Measurements from ENCODE around the gene ERAS.

The ERAS gene

GRCh38 chrX:48798318-48798717 lies 28.0 kb upstream of the ERAS start:
- H3K27me3 ChIP-seq (ENCODE audit: control insufficient read depth, insufficient read depth, low read length), result no peaks in the 10 kb centered on the region
- H3K36me3 ChIP-seq (ENCODE audit: control insufficient read depth, insufficient read depth, low read length), result no peaks in the 10 kb centered on the region
- no peak overlapping the region for H3K4me3 ChIP-seq (ENCODE audit: low read length)
- no peak for DNase-seq (ENCODE audit: low read depth, low spot score)
- H3K4me1 ChIP-seq (ENCODE audit: control insufficient read depth, insufficient read depth, low read length), result no peaks in the 10 kb centered on the region
- WGBS (ENCODE audit: insufficient coverage, insufficient read length), result no CpG with 5 or more reads among the region's 2 CpGs
- H3K9me3 ChIP-seq (ENCODE audit: control insufficient read depth, insufficient read depth, low read length), result no peaks in the 10 kb centered on the region
- no peak overlapping the region for H3K27ac ChIP-seq (ENCODE audit: low read length)

- no peaks in the 10 kb centered on the region for H3K9me3 ChIP-seq (ENCODE audit: control insufficient read depth, insufficient read depth, low read length)
- H3K27ac ChIP-seq (ENCODE audit: low read length), result no peak overlapping the region
- WGBS (ENCODE audit: insufficient coverage, insufficient read length), result no CpG with 5 or more reads among the region's 17 CpGs
- peak overlapping the region; percentile 98; the same call in 1 of the 2 replicates for H3K4me3 ChIP-seq (ENCODE audit: low read length)
- H3K36me3 ChIP-seq (ENCODE audit: control insufficient read depth, insufficient read depth, low read length), result peaks cover 3% of the 10 kb centered on the region; the same call in 1 of the 2 replicates
- H3K27me3 ChIP-seq (ENCODE audit: control insufficient read depth, insufficient read depth, low read length), result no peaks in the 10 kb centered on the region
- no peaks in the 10 kb centered on the region for H3K4me1 ChIP-seq (ENCODE audit: control insufficient read depth, insufficient read depth, low read length)
- no peak for DNase-seq (ENCODE audit: low read depth, low spot score)
Measured at GRCh38 chrX:48800574-48801279, 25.6 kb upstream of the ERAS start.

- peak; percentile 86 for DNase-seq (ENCODE audit: low read depth, low spot score)
- no peaks in the 10 kb centered on the region for H3K9me3 ChIP-seq (ENCODE audit: control insufficient read depth, insufficient read depth, low read length)
- H3K36me3 ChIP-seq (ENCODE audit: control insufficient read depth, insufficient read depth, low read length), result peaks cover 3% of the 10 kb centered on the region; the same call in 1 of the 2 replicates
- H3K27me3 ChIP-seq (ENCODE audit: control insufficient read depth, insufficient read depth, low read length), result no peaks in the 10 kb centered on the region
- WGBS (ENCODE audit: insufficient coverage, insufficient read length), result no CpG with 5 or more reads among the region's 89 CpGs
- no peaks in the 10 kb centered on the region for H3K4me1 ChIP-seq (ENCODE audit: control insufficient read depth, insufficient read depth, low read length)
- no peak within 1 kb of the TSS for H3K27ac ChIP-seq (ENCODE audit: low read length)
- peak within 1 kb of the TSS; percentile 98 for H3K4me3 ChIP-seq (ENCODE audit: low read length)
Measured at GRCh38 chrX:48801280-48802088, 24.8 kb upstream of the ERAS start, which contains the start of gene HDAC6. HDAC6 (plus strand) TSS chrX:48802067; CDS start chrX:48802693, 626 bp downstream.

- H3K4me1 ChIP-seq (ENCODE audit: control insufficient read depth, insufficient read depth, low read length), result no peaks in the 10 kb centered on the region
- H3K36me3 ChIP-seq (ENCODE audit: control insufficient read depth, insufficient read depth, low read length), result peaks cover 3% of the 10 kb centered on the region; the same call in 1 of the 2 replicates
- no peaks in the 10 kb centered on the region for H3K27me3 ChIP-seq (ENCODE audit: control insufficient read depth, insufficient read depth, low read length)
- no CpG with 5 or more reads among the region's 40 CpGs for WGBS (ENCODE audit: insufficient coverage, insufficient read length)
- no peak overlapping the region for H3K27ac ChIP-seq (ENCODE audit: low read length)
- DNase-seq (ENCODE audit: low read depth, low spot score), result peak; percentile 55
- H3K9me3 ChIP-seq (ENCODE audit: control insufficient read depth, insufficient read depth, low read length), result no peaks in the 10 kb centered on the region
- peak overlapping the region; percentile 94; the same call in 1 of the 2 replicates for H3K4me3 ChIP-seq (ENCODE audit: low read length)
Measured at GRCh38 chrX:48802089-48802904, 24.0 kb upstream of the ERAS start.

GRCh38 chrX:48802905-48803200 lies 23.5 kb upstream of the ERAS start:
- H3K27ac ChIP-seq (ENCODE audit: low read length), result no peak overlapping the region
- no peak for DNase-seq (ENCODE audit: low read depth, low spot score)
- no CpG with 5 or more reads among the region's 4 CpGs for WGBS (ENCODE audit: insufficient coverage, insufficient read length)
- peaks cover 3% of the 10 kb centered on the region; the same call in 1 of the 2 replicates for H3K36me3 ChIP-seq (ENCODE audit: control insufficient read depth, insufficient read depth, low read length)
- no peaks in the 10 kb centered on the region for H3K27me3 ChIP-seq (ENCODE audit: control insufficient read depth, insufficient read depth, low read length)
- H3K4me3 ChIP-seq (ENCODE audit: low read length), result peak overlapping the region; percentile 94; the same call in 1 of the 2 replicates
- no peaks in the 10 kb centered on the region for H3K9me3 ChIP-seq (ENCODE audit: control insufficient read depth, insufficient read depth, low read length)
- H3K4me1 ChIP-seq (ENCODE audit: control insufficient read depth, insufficient read depth, low read length), result no peaks in the 10 kb centered on the region

DNA sequence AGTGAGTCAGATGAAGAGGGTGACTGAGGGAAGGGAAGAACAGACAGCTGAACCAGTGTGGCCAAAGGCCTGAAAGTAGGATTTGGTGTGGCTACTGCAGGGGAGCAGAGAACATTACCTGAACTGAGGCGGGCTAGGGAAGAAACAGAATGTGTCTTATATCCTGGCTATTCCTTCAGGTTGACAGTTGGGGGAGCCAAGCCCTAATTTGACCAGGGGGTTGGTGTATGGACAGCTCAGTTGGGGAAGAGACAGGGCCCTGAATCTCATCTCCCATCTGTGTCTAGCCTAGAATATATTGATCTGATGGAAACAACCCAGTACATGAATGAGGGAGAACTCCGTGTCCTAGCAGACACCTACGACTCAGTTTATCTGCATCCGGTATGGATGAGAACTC lies 20.2 kb upstream of the ERAS start:
- WGBS (ENCODE audit: insufficient coverage, insufficient read length), result no CpG with 5 or more reads among the region's 4 CpGs
- H3K9me3 ChIP-seq (ENCODE audit: control insufficient read depth, insufficient read depth, low read length), result no peaks in the 10 kb centered on the region

DNA sequence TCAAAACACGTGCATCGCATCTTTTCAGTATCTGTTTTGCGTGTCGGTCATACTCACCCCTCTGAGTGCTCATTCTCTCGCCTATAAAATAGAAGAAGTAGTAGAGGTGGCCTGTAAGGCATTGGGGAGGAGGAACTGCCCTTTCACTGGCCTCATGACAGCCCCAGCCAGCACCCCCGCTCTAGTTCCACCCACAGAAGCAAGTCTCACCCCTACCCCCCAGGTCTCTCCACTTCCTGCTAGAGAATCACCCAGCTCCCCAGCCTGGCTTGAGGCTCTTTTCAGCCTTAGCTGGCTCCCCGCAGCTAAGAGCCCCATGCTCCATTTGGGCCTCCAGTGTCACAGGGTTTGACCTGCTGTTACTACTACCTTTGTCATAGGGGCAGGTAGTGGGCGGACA lies 12.7 kb upstream of the ERAS start:
- H3K4me3 ChIP-seq (ENCODE audit: low read length), result no peak overlapping the region
- no peaks in the 10 kb centered on the region for H3K4me1 ChIP-seq (ENCODE audit: control insufficient read depth, insufficient read depth, low read length)
- no peak for DNase-seq (ENCODE audit: low read depth, low spot score)
- WGBS (ENCODE audit: insufficient coverage, insufficient read length), result no CpG with 5 or more reads among the region's 8 CpGs
- no peak overlapping the region for H3K27ac ChIP-seq (ENCODE audit: low read length)
- H3K27me3 ChIP-seq (ENCODE audit: control insufficient read depth, insufficient read depth, low read length), result no peaks in the 10 kb centered on the region
- no peaks in the 10 kb centered on the region for H3K9me3 ChIP-seq (ENCODE audit: control insufficient read depth, insufficient read depth, low read length)
- H3K36me3 ChIP-seq (ENCODE audit: control insufficient read depth, insufficient read depth, low read length), result no peaks in the 10 kb centered on the region

More for the DNA sequence above, 20.2 kb upstream of the ERAS start:
- Histone ChIP-seq H3K27ac (ENCODE audit: low read length) (no peak overlapping the region), H3K27me3 (ENCODE audit: control insufficient read depth, insufficient read depth, low read length) (no peaks in the 10 kb centered on the region), H3K36me3 (ENCODE audit: control insufficient read depth, insufficient read depth, low read length) (peaks cover 3% of the 10 kb centered on the region; the same call in 1 of the 2 replicates), H3K4me3 (ENCODE audit: low read length) (no peak overlapping the region), H3K4me1 (ENCODE audit: control insufficient read depth, insufficient read depth, low read length) (no peaks in the 10 kb centered on the region)
- DNase-seq (ENCODE audit: low read depth, low spot score), result no peak

DNA sequence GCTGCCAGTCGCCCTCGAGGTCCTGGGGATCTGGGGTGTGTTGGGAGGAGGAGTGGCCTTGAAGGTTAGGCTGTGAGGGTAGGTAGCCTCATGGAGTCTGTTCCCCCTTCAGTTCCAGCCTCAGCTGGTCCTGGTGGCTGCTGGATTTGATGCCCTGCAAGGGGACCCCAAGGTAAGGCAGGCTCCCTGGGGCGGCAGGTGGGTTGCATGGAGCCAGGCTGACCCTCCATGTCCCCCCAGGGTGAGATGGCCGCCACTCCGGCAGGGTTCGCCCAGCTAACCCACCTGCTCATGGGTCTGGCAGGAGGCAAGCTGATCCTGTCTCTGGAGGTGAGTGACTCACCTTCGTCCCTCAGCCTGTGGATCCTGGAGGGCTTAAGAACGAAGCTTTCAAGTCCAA lies 11.6 kb upstream of the ERAS start:
- no peak for DNase-seq (ENCODE audit: low read depth, low spot score)
- H3K4me3 ChIP-seq (ENCODE audit: low read length), result no peak overlapping the region
- no peaks in the 10 kb centered on the region for H3K36me3 ChIP-seq (ENCODE audit: control insufficient read depth, insufficient read depth, low read length)
- no peak overlapping the region for H3K27ac ChIP-seq (ENCODE audit: low read length)
- WGBS (ENCODE audit: insufficient coverage, insufficient read length), result no CpG with 5 or more reads among the region's 8 CpGs
- H3K27me3 ChIP-seq (ENCODE audit: control insufficient read depth, insufficient read depth, low read length), result no peaks in the 10 kb centered on the region
- no peaks in the 10 kb centered on the region for H3K9me3 ChIP-seq (ENCODE audit: control insufficient read depth, insufficient read depth, low read length)
- H3K4me1 ChIP-seq (ENCODE audit: control insufficient read depth, insufficient read depth, low read length), result no peaks in the 10 kb centered on the region

- H3K4me1 ChIP-seq (ENCODE audit: control insufficient read depth, insufficient read depth, low read length), result no peaks in the 10 kb centered on the region
- no CpG with 5 or more reads among the region's 8 CpGs for WGBS (ENCODE audit: insufficient coverage, insufficient read length)
- H3K27me3 ChIP-seq (ENCODE audit: control insufficient read depth, insufficient read depth, low read length), result no peaks in the 10 kb centered on the region
- no peaks in the 10 kb centered on the region for H3K9me3 ChIP-seq (ENCODE audit: control insufficient read depth, insufficient read depth, low read length)
- H3K4me3 ChIP-seq (ENCODE audit: low read length), result no peak overlapping the region
- no peaks in the 10 kb centered on the region for H3K36me3 ChIP-seq (ENCODE audit: control insufficient read depth, insufficient read depth, low read length)
- DNase-seq (ENCODE audit: low read depth, low spot score), result no peak
- no peak overlapping the region for H3K27ac ChIP-seq (ENCODE audit: low read length)
Measured at GRCh38 chrX:48815266-48815665, 11.0 kb upstream of the ERAS start.

Data from iPS DF 6.9 (cell line).